H1 (cell line): ENCODE data around the gene C19orf38. TPM values are rescaled to one million over a fixed set of nuclear protein-coding genes. Genes with fewer than 3 reads are reported as not detected.
A peak's percentile ranks its signal among the peaks of the same experiment; 100 is the strongest.

Source experiments
- CTCF ChIA-PET: fragments of 300-600 bp; sonication (Branson Sonifier 250); formaldehyde crosslinking; loops from one replicate; lab custom pipeline; 2021; ENCODE audit not compliant: partially characterized antibody; lab: Charles Lee
- POLR2A ChIA-PET: fragments of 300-600 bp; sonication (Branson Sonifier 250); formaldehyde crosslinking; loops from one replicate; lab custom pipeline; 2021; ENCODE audit warnings: inconsistent platforms; ENCODE audit not compliant: partially characterized antibody; lab: Charles Lee
- DNase-seq, 2 experiments: peaks; one replicate each; pipeline versions ENCODE4 v3.0.0 to v3.0.0-alpha.2; 2010 to 2022; ENCODE audit warnings: low spot score in 2 of 2, low read depth in 1 of 2, mixed read lengths in 1 of 2
- FAIRE-seq: peaks from 2 replicates; lab custom pipeline; 2011; peaks lifted over from hg19 to GRCh38; lab: Jason Lieb, UNC
- H2AFZ ChIP-seq: 2 replicates; pipeline ENCODE4 v1.8.1; 2012; ENCODE audit warnings: low read length, inconsistent platforms
- H2AK5ac ChIP-seq: 2 replicates; pipeline ENCODE4 v1.6.1; 2013; ENCODE audit warnings: low read depth, low read length
- H2BK120ac ChIP-seq: replicated peaks from 2 replicates; pipeline ENCODE3; 2013; ENCODE audit warnings: low read depth, low read length, inconsistent platforms
- H2BK12ac ChIP-seq: 2 replicates; pipeline ENCODE4 v1.6.1; 2013; ENCODE audit warnings: low read depth, low read length
- H2BK15ac ChIP-seq: 2 replicates; pipeline ENCODE4 v1.6.1; 2013; ENCODE audit warnings: low read length
- H2BK20ac ChIP-seq: 2 replicates; pipeline ENCODE4 v1.6.1; 2013; ENCODE audit warnings: low read length
- H2BK5ac ChIP-seq: 2 replicates; pipeline ENCODE4 v1.6.1; 2013; ENCODE audit warnings: low read depth, low read length
- H3K14ac ChIP-seq: 2 replicates; pipeline ENCODE4 v1.6.1; 2013; ENCODE audit warnings: inconsistent platforms; ENCODE audit not compliant: insufficient read length
- H3K18ac ChIP-seq: 2 replicates; pipeline ENCODE4 v1.6.1; 2013; ENCODE audit warnings: low read length; ENCODE audit errors: extremely low read depth
- H3K23ac ChIP-seq: 2 replicates; pipeline ENCODE4 v1.6.1; 2013; ENCODE audit warnings: inconsistent platforms; ENCODE audit not compliant: insufficient read length
- H3K23me2 ChIP-seq: 2 replicates; pipeline ENCODE4 v1.6.1; 2013; ENCODE audit warnings: low read depth, low read length
- H3K27ac ChIP-seq: 2 replicates; pipeline ENCODE4 v1.6.1; 2011; ENCODE audit warnings: low read depth, low read length, inconsistent platforms
- H3K27me3 ChIP-seq, 4 experiments: replicated peaks in 1 of 4; 1 replicate in 1 of 4; 2 replicates in 3 of 4; pipeline versions ENCODE4 v1.6.1 to v1.8.1; 2011 to 2013; ENCODE audit warnings: low read length in 3 of 4, mild to moderate bottlenecking in 3 of 4, inconsistent platforms in 2 of 4, mixed read lengths in 2 of 4, moderate library complexity in 1 of 4; ENCODE audit not compliant: control insufficient read depth in 3 of 4, insufficient read depth in 3 of 4; ENCODE audit errors: extremely low read depth in 1 of 4
- H3K36me3 ChIP-seq, 4 experiments: 2 replicates each; pipeline versions ENCODE4 v1.6.1 to v1.8.1; 2011 to 2013; ENCODE audit warnings: mild to moderate bottlenecking in 4 of 4, low read length in 3 of 4, moderate library complexity in 2 of 4, control low read depth in 1 of 4, inconsistent platforms in 1 of 4; ENCODE audit not compliant: insufficient read depth in 4 of 4, control insufficient read depth in 2 of 4
- H3K4ac ChIP-seq: replicated peaks from 2 replicates; pipeline ENCODE3; 2013; ENCODE audit warnings: low read length, low read depth, mixed read lengths, inconsistent platforms; ENCODE audit not compliant: insufficient read length
- H3K4me1 ChIP-seq, 4 experiments: replicated peaks in 1 of 4; 1 replicate in 1 of 4; 2 replicates in 3 of 4; pipeline versions ENCODE4 v1.6.1 to v1.8.1; 2011 to 2013; ENCODE audit warnings: low read length in 3 of 4, inconsistent platforms in 2 of 4, mixed read lengths in 1 of 4; ENCODE audit not compliant: insufficient read depth in 4 of 4, control insufficient read depth in 3 of 4
- H3K4me2 ChIP-seq, 2 experiments: 2 replicates each; pipeline versions ENCODE4 v1.6.1 to v1.8.1; 2011 to 2013; ENCODE audit warnings: low read depth in 2 of 2, low read length in 2 of 2, control low read depth in 1 of 2, inconsistent platforms in 1 of 2, mild to moderate bottlenecking in 1 of 2; ENCODE audit not compliant: insufficient read depth in 1 of 2
- H3K4me3 ChIP-seq, 4 experiments: fragments of 200-600, 300-600 bp in 1 of 4; sonication (generic), shearing (Covaris generic), sonication (Bioruptor Twin) in 1 of 4; 2 replicates each; pipeline versions ENCODE4 v1.5.1 to v1.8.1; 2011 to 2016; ENCODE audit warnings: low read length in 4 of 4, low read depth in 3 of 4, control low read depth in 2 of 4, inconsistent platforms in 2 of 4, mild to moderate bottlenecking in 2 of 4, mixed read lengths in 1 of 4, moderate library complexity in 1 of 4; ENCODE audit not compliant: insufficient read depth in 2 of 4; ENCODE audit errors: extremely low read depth in 1 of 4
- H3K56ac ChIP-seq: replicated peaks from 2 replicates; pipeline ENCODE3; 2013; ENCODE audit warnings: low read depth, mild to moderate bottlenecking, mixed read lengths, low read length, inconsistent platforms; ENCODE audit not compliant: insufficient read length
- H3K79me1 ChIP-seq: 2 replicates; pipeline ENCODE4 v1.6.1; 2013; ENCODE audit warnings: low read depth, low read length, control low read depth
- H3K79me2 ChIP-seq, 2 experiments: 2 replicates each; pipeline versions ENCODE4 v1.6.1 to v1.8.1; 2012 to 2013; ENCODE audit warnings: low read length in 2 of 2, mild to moderate bottlenecking in 2 of 2, inconsistent platforms in 1 of 2; ENCODE audit not compliant: insufficient read depth in 2 of 2, control insufficient read depth in 1 of 2
- H3K9ac ChIP-seq, 4 experiments: replicated peaks in 1 of 4; 1 replicate in 1 of 4; 2 replicates in 3 of 4; pipeline versions ENCODE4 v1.6.1 to v1.8.1; 2011 to 2013; ENCODE audit warnings: low read depth in 3 of 4, low read length in 3 of 4, control low read depth in 2 of 4, mild to moderate bottlenecking in 2 of 4, moderate library complexity in 2 of 4, inconsistent platforms in 1 of 4; ENCODE audit errors: extremely low read depth in 1 of 4
- H3K9me3 ChIP-seq, 2 experiments: 2 replicates each; pipeline versions ENCODE4 v1.6.1 to v1.8.1; 2012 to 2013; ENCODE audit warnings: mild to moderate bottlenecking in 2 of 2, moderate library complexity in 2 of 2, control low read depth in 1 of 2, inconsistent platforms in 1 of 2, low read depth in 1 of 2, low read length in 1 of 2, mixed read lengths in 1 of 2; ENCODE audit not compliant: insufficient read depth in 2 of 2
- H4K20me1 ChIP-seq, 2 experiments: replicated peaks in 1 of 2; 2 replicates each; pipeline versions ENCODE3 to v1.8.1; 2011 to 2013; ENCODE audit warnings: inconsistent platforms in 2 of 2, low read length in 2 of 2, mild to moderate bottlenecking in 1 of 2; ENCODE audit not compliant: insufficient read depth in 2 of 2, control insufficient read depth in 1 of 2
- H4K5ac ChIP-seq: 2 replicates; pipeline ENCODE4 v1.6.1; 2013; ENCODE audit warnings: low read length, low read depth, mixed read lengths, inconsistent platforms; ENCODE audit not compliant: insufficient read length
- H4K8ac ChIP-seq: 2 replicates; pipeline ENCODE4 v1.8.0; 2013; ENCODE audit warnings: mild to moderate bottlenecking, moderate library complexity, low read length, inconsistent platforms; ENCODE audit not compliant: insufficient read depth; ENCODE audit errors: extremely low read depth
- H4K91ac ChIP-seq: replicated peaks from 2 replicates; pipeline ENCODE3; 2013; ENCODE audit warnings: low read length, mixed read lengths, inconsistent platforms; ENCODE audit not compliant: insufficient read length
- ASH2L ChIP-seq: fragments of 200-600, 300-600 bp; sonication (generic); IDR thresholded peaks from one replicate; pipeline ENCODE4 v1.7.1; 2017; ENCODE audit warnings: low read length
- CBX8 ChIP-seq: fragments of 300-800, 300-1000 bp; sonication (generic); IDR thresholded peaks from 2 replicates; pipeline ENCODE4 v1.7.1; 2016; ENCODE audit warnings: low read depth, low read length, borderline replicate concordance
- CTCF ChIP-seq, 3 experiments: IDR thresholded peaks; 1 replicate in 2 of 3; 2 replicates in 1 of 3; pipeline versions ENCODE4 v1.5.1 to v1.6.1; 2011; ENCODE audit warnings: low read length in 3 of 3, mild to moderate bottlenecking in 3 of 3, inconsistent platforms in 2 of 3, low read depth in 1 of 3, moderate library complexity in 1 of 3; ENCODE audit not compliant: insufficient read depth in 1 of 3; ENCODE audit errors: control extremely low read depth in 1 of 3
- FOSL1 ChIP-seq: IDR thresholded peaks from 2 replicates; pipeline ENCODE4 v1.6.1; 2011; ENCODE audit warnings: mild to moderate bottlenecking, low read depth, low read length, moderate library complexity; ENCODE audit not compliant: insufficient read depth
- JUN ChIP-seq: IDR thresholded peaks from 2 replicates; pipeline ENCODE4 v1.6.1; 2011; ENCODE audit warnings: low read depth, mild to moderate bottlenecking, improper control_type of control experiment, low read length
- PHF8 ChIP-seq: fragments of 200-600 bp; sonication (generic); conservative IDR thresholded peaks from 2 replicates; pipeline ENCODE4 v1.7.1; 2012; ENCODE audit warnings: low read depth, mild to moderate bottlenecking, inconsistent platforms, low read length, moderate library complexity
- RAD21 ChIP-seq, 2 experiments: IDR thresholded peaks in 1 of 2; conservative IDR thresholded peaks in 1 of 2; 2 replicates each; pipeline ENCODE4 v1.6.1; 2011; ENCODE audit warnings: low read depth in 2 of 2, low read length in 2 of 2, improper control_type of control experiment in 1 of 2, inconsistent platforms in 1 of 2, mild to moderate bottlenecking in 1 of 2, moderate library complexity in 1 of 2
- SP4 ChIP-seq: IDR thresholded peaks from 2 replicates; pipeline ENCODE4 v1.6.1; 2012; ENCODE audit warnings: low read length, inconsistent platforms
- TAF1 ChIP-seq: IDR thresholded peaks from 2 replicates; pipeline ENCODE4 v1.6.1; 2011; ENCODE audit warnings: mild to moderate bottlenecking, low read depth, low read length
- TEAD4 ChIP-seq: IDR thresholded peaks from 2 replicates; pipeline ENCODE4 v1.6.1; 2012; ENCODE audit warnings: low read depth, low read length, inconsistent platforms, mixed read lengths
- ZNF274 ChIP-seq: IDR thresholded peaks from 2 replicates; pipeline ENCODE4 v1.7.0; 2012; ENCODE audit warnings: low read length, borderline replicate concordance; ENCODE audit errors: extremely low read depth
- WGBS, 2 experiments: shearing (Covaris generic) in 1 of 2; methylation state at CpG; one replicate each; pipeline versions ENCODE4 v1.1.6 to v1.1.7; 2013 to 2015; ENCODE audit warnings: low lambda C conversion rate in 2 of 2, mixed read lengths in 2 of 2, inconsistent platforms in 1 of 2, low coverage in 1 of 2, missing lambda C conversion rate in 1 of 2; ENCODE audit not compliant: insufficient replicate concordance in 2 of 2, insufficient coverage in 1 of 2, insufficient read length in 1 of 2; ENCODE audit errors: extremely low coverage in 1 of 2, missing lambda C conversion rate in 1 of 2; 5-methylcytosine and 5-hydroxymethylcytosine counted together
- polyA plus RNA-seq, 7 experiments: library from polyadenylated mRNA; depleted of rRNA in 3 of 7; stranded (reverse) in 5 of 7; unstranded in 2 of 7; fragments of >200 nt in 5 of 7; fragments of 200-250 nt in 2 of 7; gene quantifications; 1 replicate in 5 of 7; 2 replicates in 1 of 7; 4 replicates in 1 of 7; pipeline versions ENCODE4 v1.2.1 to v1.2.3, GENCODE V29; 2011 to 2013; ENCODE audit warnings: missing spikeins in 2 of 7, mixed read lengths in 2 of 7
- total RNA-seq: library from RNA; stranded (reverse); fragmentation: NEBNext Ultra II Directional; extraction: Animal tissue kit (Norgen Biotek cat#: 25700); gene quantifications from 2 replicates; pipeline ENCODE4 v1.2.1, GENCODE V29; 2021

The C19orf38 gene
- total and polyA plus RNA-seq, 2 of the 8 experiments (the other 6 are each of a cell fraction or from before 2014, with no cell fraction given): 0.53 TPM; not detected in 1

DNA sequence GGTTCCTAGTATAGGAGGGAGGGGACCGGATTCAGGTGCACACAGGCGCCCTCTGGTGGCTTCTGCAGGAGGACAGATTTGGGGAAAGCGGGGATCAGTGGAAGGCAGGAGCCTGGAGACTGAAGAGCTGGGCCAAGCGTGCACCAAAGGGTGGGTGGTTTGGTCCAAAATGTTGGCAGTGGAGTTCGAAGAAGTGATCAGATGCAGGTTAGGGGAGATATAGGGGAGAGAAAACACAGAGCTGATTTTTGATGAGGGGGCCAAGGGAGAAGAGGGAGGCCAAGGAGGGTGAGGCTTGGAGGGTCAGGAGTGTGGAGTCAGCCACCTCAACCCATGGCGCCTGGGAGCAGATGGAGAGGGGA lies 16.3 kb downstream of the C19orf38 start:
- Histone ChIP-seq H3K4ac (no peak overlapping the region), H3K14ac (no peak overlapping the region), H2BK120ac (no peak overlapping the region), H4K20me1 (no peaks in the 10 kb centered on the region), H2AK5ac (no peak overlapping the region), H3K4me1 (no peaks in the 10 kb centered on the region; a peak in 1 of 7 replicates), H2BK12ac (no peak overlapping the region), H4K5ac (no peak overlapping the region), H4K91ac (no peak overlapping the region), H3K79me2 (no peaks in the 10 kb centered on the region), H3K36me3 (no peaks in the 10 kb centered on the region), H4K8ac (no peak overlapping the region), H3K9ac (no peak overlapping the region), H3K27ac (no peak overlapping the region), H3K79me1 (no peaks in the 10 kb centered on the region), H3K56ac (no peak overlapping the region), H3K18ac (no peak overlapping the region), H2AFZ (no peak overlapping the region; the same call in 1 of the 2 replicates), H2BK5ac (no peak overlapping the region), H2BK20ac (no peak overlapping the region), H3K23ac (no peak overlapping the region), H3K23me2 (no peaks in the 10 kb centered on the region), H3K9me3 (no peaks in the 10 kb centered on the region), H3K27me3 (no peaks in the 10 kb centered on the region; a peak in 1 of 7 replicates), H3K4me2 (no peak overlapping the region), H2BK15ac (no peak overlapping the region), H3K4me3 (no peak overlapping the region)
- DNase-seq (peak in 1 of 2 experiments; percentile 94), FAIRE-seq (no peak)
- WGBS, 2 experiments: 36% methylated on average over 6 of the region's 6 CpGs; no CpG with 5 or more reads in 1 of the 2 experiments
- ChIA-PET CTCF (interaction anchor here (0.5 to 11.3 kb wide), 38 partner anchors 8 to 1696 kb away, joined by 3 to 249 read pairs (median 4); partner anchors contain the start of genes C19orf38 and TMED1), POLR2A (interaction anchor here (0.9 to 3.1 kb wide), 5 partner anchors 15 to 201 kb away, joined by 3 to 21 read pairs (median 3); partner anchors contain the start of gene TMED1)
- TF ChIP-seq RAD21 (IDR thresholded peaks at IDR 0.05 in 1 of 2, conservative IDR thresholded peaks at IDR 0.05 in 1 of 2; ENCODE audit: low read depth in 2 of 2, low read length in 2 of 2): peak; percentile 58 to 59
- no peak for TF ChIP-seq FOSL1
- no peak for TF ChIP-seq JUN
- no peak for TF ChIP-seq PHF8
- TF ChIP-seq SP4: 0 out of 2 replicates have a peak, but pooled peaks have one; percentile 11
- 0 out of 2 replicates have a peak, but pooled peaks have one; percentile 38 for TF ChIP-seq TAF1
- TF ChIP-seq TEAD4: no peak
- peak; percentile 87 to 96 (median 88) for TF ChIP-seq CTCF (IDR thresholded peaks at IDR 0.05; ENCODE audit: control extremely low read depth in 1 of 3, insufficient read depth in 1 of 3, low read depth in 1 of 3, low read length in 3 of 3)
- TF ChIP-seq CBX8: no peak
- TF ChIP-seq ZNF274: no peak
- no peak for TF ChIP-seq ASH2L
